ENCODE results near the gene MRPL33. TPM values are rescaled to one million over a fixed set of nuclear protein-coding genes. Genes with fewer than 3 reads are reported as not detected.

Gene MRPL33
- total and polyA plus RNA-seq, 2 of the 13 experiments (the other 11 are each of a cell fraction or from before 2014, with no cell fraction given): 69.7 to 218 TPM

GRCh38 chr2:27756544-27757498 is 14.7 kb upstream of the MRPL33 start (continued):
- TF ChIP-seq SRF (IDR thresholded peaks at IDR 0.05; ENCODE audit: low read depth, low read length) (no peak), KLF16 (CRISPR knock-in tag; IDR thresholded peaks at IDR 0.05) (peak in 1 of 2 experiments; percentile 44; a peak in 1 of 4 replicates), ZNF382 (CRISPR knock-in tag; IDR thresholded peaks at IDR 0.05; ENCODE audit: borderline replicate concordance) (no peak), ZNF598 (CRISPR knock-in tag; IDR thresholded peaks at IDR 0.05; ENCODE audit: borderline replicate concordance) (0 out of 2 replicates have a peak, but pooled peaks have one; percentile 27), HOXA5 (CRISPR knock-in tag; IDR thresholded peaks at IDR 0.05) (no peak), ZNF766 (CRISPR knock-in tag; IDR thresholded peaks at IDR 0.05; ENCODE audit: borderline replicate concordance) (no peak), CHD2 (IDR thresholded peaks at IDR 0.05; ENCODE audit: low read depth, low read length) (no peak), HNRNPH1 (optimal IDR thresholded peaks at IDR 0.05; ENCODE audit: low read depth, low read length) (no peak), RNF2 (conservative IDR thresholded peaks at IDR 0.05; ENCODE audit: low read depth) (no peak), GPN1 (CRISPR knock-in tag; IDR thresholded peaks at IDR 0.05; ENCODE audit: borderline replicate concordance) (no peak), BRD4 (CRISPR knock-in tag; IDR thresholded peaks at IDR 0.05) (no peak), MED13 (CRISPR knock-in tag; IDR thresholded peaks at IDR 0.05) (no peak), ATF7-NPFF (CRISPR knock-in tag; IDR thresholded peaks at IDR 0.05; ENCODE audit: low read depth) (no peak; the same call in 1 of the 2 replicates), ZNF260 (CRISPR knock-in tag; IDR thresholded peaks at IDR 0.05; ENCODE audit: borderline replicate concordance, low read depth) (no peak), ZNF724P (CRISPR knock-in tag; IDR thresholded peaks at IDR 0.05; ENCODE audit: borderline replicate concordance) (no peak), ZSCAN22 (CRISPR knock-in tag; IDR thresholded peaks at IDR 0.05) (no peak), ZBTB38 (CRISPR knock-in tag; IDR thresholded peaks at IDR 0.05) (no peak; the same call in 1 of the 2 replicates), STAT6 (CRISPR knock-in tag; IDR thresholded peaks at IDR 0.05; ENCODE audit: borderline replicate concordance) (no peak)
- TF ChIP-seq, protein P1, sequence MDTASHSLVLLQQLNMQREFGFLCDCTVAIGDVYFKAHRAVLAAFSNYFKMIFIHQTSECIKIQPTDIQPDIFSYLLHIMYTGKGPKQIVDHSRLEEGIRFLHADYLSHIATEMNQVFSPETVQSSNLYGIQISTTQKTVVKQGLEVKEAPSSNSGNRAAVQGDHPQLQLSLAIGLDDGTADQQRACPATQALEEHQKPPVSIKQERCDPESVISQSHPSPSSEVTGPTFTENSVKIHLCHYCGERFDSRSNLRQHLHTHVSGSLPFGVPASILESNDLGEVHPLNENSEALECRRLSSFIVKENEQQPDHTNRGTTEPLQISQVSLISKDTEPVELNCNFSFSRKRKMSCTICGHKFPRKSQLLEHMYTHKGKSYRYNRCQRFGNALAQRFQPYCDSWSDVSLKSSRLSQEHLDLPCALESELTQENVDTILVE (CRISPR knock-in tag; IDR thresholded peaks at IDR 0.05): 0 out of 2 replicates have a peak, but pooled peaks have one; percentile 10
- TF ChIP-seq, protein P2, sequence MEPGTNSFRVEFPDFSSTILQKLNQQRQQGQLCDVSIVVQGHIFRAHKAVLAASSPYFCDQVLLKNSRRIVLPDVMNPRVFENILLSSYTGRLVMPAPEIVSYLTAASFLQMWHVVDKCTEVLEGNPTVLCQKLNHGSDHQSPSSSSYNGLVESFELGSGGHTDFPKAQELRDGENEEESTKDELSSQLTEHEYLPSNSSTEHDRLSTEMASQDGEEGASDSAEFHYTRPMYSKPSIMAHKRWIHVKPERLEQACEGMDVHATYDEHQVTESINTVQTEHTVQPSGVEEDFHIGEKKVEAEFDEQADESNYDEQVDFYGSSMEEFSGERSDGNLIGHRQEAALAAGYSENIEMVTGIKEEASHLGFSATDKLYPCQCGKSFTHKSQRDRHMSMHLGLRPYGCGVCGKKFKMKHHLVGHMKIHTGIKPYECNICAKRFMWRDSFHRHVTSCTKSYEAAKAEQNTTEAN (CRISPR knock-in tag; conservative IDR thresholded peaks at IDR 0.05): no peak
- TF ChIP-seq, protein P3, sequence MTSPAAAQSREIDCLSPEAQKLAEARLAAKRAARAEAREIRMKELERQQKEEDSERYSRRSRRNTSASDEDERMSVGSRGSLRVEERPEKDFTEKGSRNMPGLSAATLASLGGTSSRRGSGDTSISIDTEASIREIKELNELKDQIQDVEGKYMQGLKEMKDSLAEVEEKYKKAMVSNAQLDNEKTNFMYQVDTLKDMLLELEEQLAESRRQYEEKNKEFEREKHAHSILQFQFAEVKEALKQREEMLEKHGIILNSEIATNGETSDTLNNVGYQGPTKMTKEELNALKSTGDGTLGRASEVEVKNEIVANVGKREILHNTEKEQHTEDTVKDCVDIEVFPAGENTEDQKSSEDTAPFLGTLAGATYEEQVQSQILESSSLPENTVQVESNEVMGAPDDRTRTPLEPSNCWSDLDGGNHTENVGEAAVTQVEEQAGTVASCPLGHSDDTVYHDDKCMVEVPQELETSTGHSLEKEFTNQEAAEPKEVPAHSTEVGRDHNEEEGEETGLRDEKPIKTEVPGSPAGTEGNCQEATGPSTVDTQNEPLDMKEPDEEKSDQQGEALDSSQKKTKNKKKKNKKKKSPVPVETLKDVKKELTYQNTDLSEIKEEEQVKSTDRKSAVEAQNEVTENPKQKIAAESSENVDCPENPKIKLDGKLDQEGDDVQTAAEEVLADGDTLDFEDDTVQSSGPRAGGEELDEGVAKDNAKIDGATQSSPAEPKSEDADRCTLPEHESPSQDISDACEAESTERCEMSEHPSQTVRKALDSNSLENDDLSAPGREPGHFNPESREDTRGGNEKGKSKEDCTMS (CRISPR knock-in tag; conservative IDR thresholded peaks at IDR 0.05): no peak
